ENCODE measurements around the gene CCDC80. TPM values are rescaled to one million over a fixed set of nuclear protein-coding genes. Genes with fewer than 3 reads are reported as not detected.

Gene CCDC80, protein sequence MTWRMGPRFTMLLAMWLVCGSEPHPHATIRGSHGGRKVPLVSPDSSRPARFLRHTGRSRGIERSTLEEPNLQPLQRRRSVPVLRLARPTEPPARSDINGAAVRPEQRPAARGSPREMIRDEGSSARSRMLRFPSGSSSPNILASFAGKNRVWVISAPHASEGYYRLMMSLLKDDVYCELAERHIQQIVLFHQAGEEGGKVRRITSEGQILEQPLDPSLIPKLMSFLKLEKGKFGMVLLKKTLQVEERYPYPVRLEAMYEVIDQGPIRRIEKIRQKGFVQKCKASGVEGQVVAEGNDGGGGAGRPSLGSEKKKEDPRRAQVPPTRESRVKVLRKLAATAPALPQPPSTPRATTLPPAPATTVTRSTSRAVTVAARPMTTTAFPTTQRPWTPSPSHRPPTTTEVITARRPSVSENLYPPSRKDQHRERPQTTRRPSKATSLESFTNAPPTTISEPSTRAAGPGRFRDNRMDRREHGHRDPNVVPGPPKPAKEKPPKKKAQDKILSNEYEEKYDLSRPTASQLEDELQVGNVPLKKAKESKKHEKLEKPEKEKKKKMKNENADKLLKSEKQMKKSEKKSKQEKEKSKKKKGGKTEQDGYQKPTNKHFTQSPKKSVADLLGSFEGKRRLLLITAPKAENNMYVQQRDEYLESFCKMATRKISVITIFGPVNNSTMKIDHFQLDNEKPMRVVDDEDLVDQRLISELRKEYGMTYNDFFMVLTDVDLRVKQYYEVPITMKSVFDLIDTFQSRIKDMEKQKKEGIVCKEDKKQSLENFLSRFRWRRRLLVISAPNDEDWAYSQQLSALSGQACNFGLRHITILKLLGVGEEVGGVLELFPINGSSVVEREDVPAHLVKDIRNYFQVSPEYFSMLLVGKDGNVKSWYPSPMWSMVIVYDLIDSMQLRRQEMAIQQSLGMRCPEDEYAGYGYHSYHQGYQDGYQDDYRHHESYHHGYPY
- total RNA-seq: 1,000 to 10,000 TPM in 1 of 2 donors, 100 to 1,000 TPM in 1; 241 to 1,615 TPM
- polyA plus RNA-seq: 10 to 100 TPM; 64.5 to 99.8 TPM
- long read RNA-seq, donor 1, full-length matches to known transcripts: 34 of 1,025 reads
- long read RNA-seq, donor 1, partial matches to known transcripts: 962 of 1,025 reads
- long read RNA-seq, donor 1, other reads (novel, unspliced or antisense): 29 of 1,025 reads
- long read RNA-seq, donor 2, full-length matches to known transcripts: 54 of 709 reads
- long read RNA-seq, donor 2, partial matches to known transcripts: 393 of 709 reads
- long read RNA-seq, donor 2, other reads (novel, unspliced or antisense): 262 of 709 reads

- intact Hi-C loops (cut with DNase I): loop anchor here in 1 of 2 donors (5.0 kb wide), 3 partner anchors 46 to 79 kb away; partner anchors contain the start of genes ATG3 and SLC35A5
- peak within 1 kb of the TSS; percentile 52 to 63 for H3K4me3 ChIP-seq (ENCODE audit: low read length in 2 of 2)
- H3K36me3 ChIP-seq (ENCODE audit: control insufficient read depth in 1 of 2, insufficient read depth in 2 of 2, low read length in 1 of 2): no peaks in the 10 kb centered on the region
- H3K9me3 ChIP-seq (ENCODE audit: control insufficient read depth, low read length): no peaks in the 10 kb centered on the region
- WGBS, 2 donors: 1 to 2% methylated on average over 6 of the region's 6 CpGs
- H3K27ac ChIP-seq (ENCODE audit: low read depth in 1 of 2, low read length in 2 of 2): peak within 1 kb of the TSS; percentile 93 to 99
- peaks cover 0 to 2% of the 10 kb centered on the region in 2 donors for H3K4me1 ChIP-seq (ENCODE audit: control insufficient read depth in 1 of 2, insufficient read depth in 2 of 2, low read length in 2 of 2)
- peak; percentile 66 for ATAC-seq (ENCODE audit: low FRiP score)
- H3K27me3 ChIP-seq (ENCODE audit: control insufficient read depth in 1 of 2, insufficient read depth in 2 of 2, low read length in 1 of 2): no peaks in the 10 kb centered on the region
- no peak for DNase-seq
These were observed at the start of gene CCDC80 for GRCh38 chr3:112640930-112641801. Gene CCDC80, minus strand, starts transcription at chr3:112641143. Its CDS starts 1,238 bp downstream, at chr3:112639905.

DNA sequence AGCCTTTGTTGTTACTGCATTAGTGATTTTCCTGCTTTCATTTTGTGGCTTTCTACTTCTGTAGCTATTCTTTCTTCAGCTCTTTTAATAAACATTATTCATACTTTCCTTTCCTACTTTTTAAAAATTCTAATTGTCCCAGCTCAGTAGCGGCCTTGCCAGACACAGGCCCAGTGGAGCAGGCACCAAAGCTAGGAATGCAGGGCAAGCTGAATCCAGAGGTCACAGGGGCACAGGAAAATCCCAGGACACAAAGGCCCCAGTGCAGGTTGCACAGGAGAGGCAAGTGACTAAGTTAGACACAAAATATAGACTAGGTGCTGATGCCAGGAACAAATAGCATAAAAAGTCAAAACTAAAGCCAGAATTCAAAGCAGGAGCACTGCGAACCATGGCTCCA is 49.0 kb upstream of the CCDC80 start:
- intact Hi-C loops (cut with DNase I): loop anchor here in 1 of 2 donors (5.0 kb wide), 1 partner anchor 48 kb away; the partner anchor contains the start of gene CCDC80
- Histone ChIP-seq H3K27ac (ENCODE audit: low read depth in 1 of 2, low read length in 2 of 2) (no peak overlapping the region), H3K27me3 (ENCODE audit: control insufficient read depth in 1 of 2, insufficient read depth in 2 of 2, low read length in 1 of 2) (no peaks in the 10 kb centered on the region), H3K4me3 (ENCODE audit: low read length in 2 of 2) (no peak overlapping the region), H3K4me1 (ENCODE audit: control insufficient read depth in 1 of 2, insufficient read depth in 2 of 2, low read length in 2 of 2) (peaks cover 0 to 1% of the 10 kb centered on the region in 2 donors), H3K9me3 (ENCODE audit: control insufficient read depth, low read length) (no peaks in the 10 kb centered on the region), H3K36me3 (ENCODE audit: control insufficient read depth in 1 of 2, insufficient read depth in 2 of 2, low read length in 1 of 2) (no peaks in the 10 kb centered on the region)
- WGBS, 2 donors: 66 to 77% methylated on average over 2 of the region's 2 CpGs
- DNase-seq (peak; percentile 49 to 75), ATAC-seq (ENCODE audit: low FRiP score) (no peak)

GRCh38 chr3:112689385-112689784 is 48.4 kb upstream of the CCDC80 start:
- H3K4me3 ChIP-seq (ENCODE audit: low read length in 2 of 2): no peak overlapping the region
- H3K27ac ChIP-seq (ENCODE audit: low read depth in 1 of 2, low read length in 2 of 2): peak overlapping the region in 1 of 2 donors; percentile 76
- no peak for ATAC-seq (ENCODE audit: low FRiP score)
- H3K4me1 ChIP-seq (ENCODE audit: control insufficient read depth in 1 of 2, insufficient read depth in 2 of 2, low read length in 2 of 2): peaks cover 0 to 1% of the 10 kb centered on the region in 2 donors
- no peaks in the 10 kb centered on the region for H3K36me3 ChIP-seq (ENCODE audit: control insufficient read depth in 1 of 2, insufficient read depth in 2 of 2, low read length in 1 of 2)
- intact Hi-C loops (cut with DNase I): loop anchor here in 1 of 2 donors (5.0 kb wide), 1 partner anchor 47 kb away; the partner anchor contains the start of gene CCDC80
- no peaks in the 10 kb centered on the region for H3K27me3 ChIP-seq (ENCODE audit: control insufficient read depth in 1 of 2, insufficient read depth in 2 of 2, low read length in 1 of 2)
- no peaks in the 10 kb centered on the region for H3K9me3 ChIP-seq (ENCODE audit: control insufficient read depth, low read length)
- 67 to 79% methylated on average over 1 of the region's 1 CpG for WGBS, 2 donors
- DNase-seq: no peak

GRCh38 chr3:112688819-112689218 is 47.9 kb upstream of the CCDC80 start:
- 82 to 85% methylated on average over 2 of the region's 2 CpGs for WGBS, 2 donors
- H3K27ac ChIP-seq (ENCODE audit: low read depth in 1 of 2, low read length in 2 of 2): no peak overlapping the region
- ATAC-seq (ENCODE audit: low FRiP score): no peak

DNA sequence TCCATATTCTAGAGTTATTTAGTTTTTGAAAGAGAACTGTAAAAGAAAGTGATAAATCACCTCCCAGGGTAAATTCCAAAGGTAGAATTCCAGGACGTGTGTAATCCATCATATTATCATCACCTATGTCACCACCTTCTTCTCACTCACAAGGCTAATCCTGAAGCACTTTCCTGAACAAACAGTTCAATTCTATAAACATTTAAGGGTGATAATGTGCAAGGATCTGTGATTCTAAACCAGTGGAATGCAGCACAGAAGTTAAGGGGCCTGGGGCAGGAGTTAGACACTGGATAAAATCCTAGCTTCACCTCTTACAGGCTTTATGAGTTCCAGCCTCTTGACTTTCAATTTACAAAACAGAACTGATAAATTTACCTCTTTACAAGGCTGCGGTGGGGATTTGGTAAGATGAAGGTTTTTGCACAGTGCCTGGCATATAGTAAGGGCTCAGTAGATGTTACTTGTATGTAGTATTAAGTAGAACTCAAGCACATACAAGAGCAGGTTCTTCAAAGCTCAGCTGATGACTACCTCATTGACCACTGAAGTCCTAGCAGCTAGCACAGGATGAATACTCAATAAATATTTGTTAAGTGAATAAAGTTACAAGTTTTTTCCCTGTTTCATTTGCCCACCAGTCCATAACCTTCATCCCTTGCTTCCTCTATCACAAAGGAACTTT is 47.3 kb upstream of the CCDC80 start:
- Histone ChIP-seq H3K27me3 (ENCODE audit: control insufficient read depth in 1 of 2, insufficient read depth in 2 of 2, low read length in 1 of 2) (no peaks in the 10 kb centered on the region), H3K27ac (ENCODE audit: low read depth in 1 of 2, low read length in 2 of 2) (no peak overlapping the region), H3K4me1 (ENCODE audit: control insufficient read depth in 1 of 2, insufficient read depth in 2 of 2, low read length in 2 of 2) (peaks cover 0 to 1% of the 10 kb centered on the region in 2 donors), H3K4me3 (ENCODE audit: low read length in 2 of 2) (no peak overlapping the region), H3K36me3 (ENCODE audit: control insufficient read depth in 1 of 2, insufficient read depth in 2 of 2, low read length in 1 of 2) (no peaks in the 10 kb centered on the region), H3K9me3 (ENCODE audit: control insufficient read depth, low read length) (no peaks in the 10 kb centered on the region)
- DNase-seq (no peak), ATAC-seq (ENCODE audit: low FRiP score) (no peak)
- intact Hi-C loops (cut with DNase I): loop anchor here in 1 of 2 donors (5.0 kb wide), 1 partner anchor 46 kb away; the partner anchor contains the start of gene CCDC80
- 60 to 66% methylated on average over 2 of the region's 2 CpGs for WGBS, 2 donors

More at GRCh38 chr3:112688819-112689218, 47.9 kb upstream of the CCDC80 start:
- no peak for DNase-seq
- no peaks in the 10 kb centered on the region for H3K36me3 ChIP-seq (ENCODE audit: control insufficient read depth in 1 of 2, insufficient read depth in 2 of 2, low read length in 1 of 2)
- intact Hi-C loops (cut with DNase I): loop anchor here in 1 of 2 donors (5.0 kb wide), 1 partner anchor 47 kb away; the partner anchor contains the start of gene CCDC80
- no peak overlapping the region for H3K4me3 ChIP-seq (ENCODE audit: low read length in 2 of 2)
- H3K9me3 ChIP-seq (ENCODE audit: control insufficient read depth, low read length): no peaks in the 10 kb centered on the region
- peaks cover 0 to 1% of the 10 kb centered on the region in 2 donors for H3K4me1 ChIP-seq (ENCODE audit: control insufficient read depth in 1 of 2, insufficient read depth in 2 of 2, low read length in 2 of 2)
- H3K27me3 ChIP-seq (ENCODE audit: control insufficient read depth in 1 of 2, insufficient read depth in 2 of 2, low read length in 1 of 2): no peaks in the 10 kb centered on the region

- WGBS, 2 donors: 53 to 71% methylated on average over 1 of the region's 1 CpG
- ATAC-seq (ENCODE audit: low FRiP score): no peak
- intact Hi-C loops (cut with DNase I): loop anchor here in 1 of 2 donors (5.0 kb wide), 1 partner anchor 45 kb away; the partner anchor contains the start of gene CCDC80
These were observed 46.7 kb upstream of the CCDC80 start for GRCh38 chr3:112687616-112688015.

DNA sequence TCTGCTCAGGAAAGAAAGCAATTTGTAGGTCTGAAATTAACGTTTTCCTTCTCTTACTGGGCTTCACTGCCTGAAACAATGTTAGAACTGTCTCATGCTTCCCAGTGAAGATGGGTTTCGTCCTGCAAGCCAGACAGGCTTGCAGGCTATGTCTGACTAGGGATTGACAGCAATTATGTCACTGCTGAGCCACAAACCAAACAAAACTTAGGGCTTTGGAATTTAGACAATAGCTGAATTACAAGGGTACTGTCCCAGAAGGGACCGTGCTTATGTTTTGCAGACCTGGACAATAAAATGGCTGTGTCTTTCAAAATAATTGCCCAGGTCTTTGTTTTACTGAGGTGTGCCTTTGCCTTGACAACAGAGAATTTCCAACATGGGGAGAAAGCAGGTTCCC is 46.3 kb upstream of the CCDC80 start:
- peaks cover 0 to 1% of the 10 kb centered on the region in 2 donors for H3K4me1 ChIP-seq (ENCODE audit: control insufficient read depth in 1 of 2, insufficient read depth in 2 of 2, low read length in 2 of 2)
- no peak overlapping the region for H3K27ac ChIP-seq (ENCODE audit: low read depth in 1 of 2, low read length in 2 of 2)
- H3K4me3 ChIP-seq (ENCODE audit: low read length in 2 of 2): no peak overlapping the region
- intact Hi-C loops (cut with DNase I): loop anchor here in 1 of 2 donors (5.0 kb wide), 1 partner anchor 45 kb away; the partner anchor contains the start of gene CCDC80
- DNase-seq (no peak), ATAC-seq (ENCODE audit: low FRiP score) (no peak)
- no peaks in the 10 kb centered on the region for H3K36me3 ChIP-seq (ENCODE audit: control insufficient read depth in 1 of 2, insufficient read depth in 2 of 2, low read length in 1 of 2)
- H3K9me3 ChIP-seq (ENCODE audit: control insufficient read depth, low read length): no peaks in the 10 kb centered on the region
- H3K27me3 ChIP-seq (ENCODE audit: control insufficient read depth in 1 of 2, insufficient read depth in 2 of 2, low read length in 1 of 2): no peaks in the 10 kb centered on the region
- WGBS, 2 donors: 59 to 80% methylated on average over 3 of the region's 3 CpGs

More at GRCh38 chr3:112687616-112688015, 46.7 kb upstream of the CCDC80 start:
- no peak overlapping the region for H3K4me3 ChIP-seq (ENCODE audit: low read length in 2 of 2)
- H3K36me3 ChIP-seq (ENCODE audit: control insufficient read depth in 1 of 2, insufficient read depth in 2 of 2, low read length in 1 of 2): no peaks in the 10 kb centered on the region
- H3K27ac ChIP-seq (ENCODE audit: low read depth in 1 of 2, low read length in 2 of 2): no peak overlapping the region
- H3K9me3 ChIP-seq (ENCODE audit: control insufficient read depth, low read length): no peaks in the 10 kb centered on the region
- DNase-seq: no peak
- no peaks in the 10 kb centered on the region for H3K27me3 ChIP-seq (ENCODE audit: control insufficient read depth in 1 of 2, insufficient read depth in 2 of 2, low read length in 1 of 2)
- H3K4me1 ChIP-seq (ENCODE audit: control insufficient read depth in 1 of 2, insufficient read depth in 2 of 2, low read length in 2 of 2): peaks cover 0 to 1% of the 10 kb centered on the region in 2 donors
